GM19023 (cell line): Measurements from ENCODE around the gene TCF7L1.

Experiments used
- ATAC-seq: cut with Tn5 transposase; IDR thresholded peaks from one replicate; pipeline ENCODE4 v1.9.1; 2021; ENCODE audit warnings: mild to moderate bottlenecking, moderate library complexity; ENCODE audit not compliant: unreplicated experiment

Gene TCF7L1

DNA sequence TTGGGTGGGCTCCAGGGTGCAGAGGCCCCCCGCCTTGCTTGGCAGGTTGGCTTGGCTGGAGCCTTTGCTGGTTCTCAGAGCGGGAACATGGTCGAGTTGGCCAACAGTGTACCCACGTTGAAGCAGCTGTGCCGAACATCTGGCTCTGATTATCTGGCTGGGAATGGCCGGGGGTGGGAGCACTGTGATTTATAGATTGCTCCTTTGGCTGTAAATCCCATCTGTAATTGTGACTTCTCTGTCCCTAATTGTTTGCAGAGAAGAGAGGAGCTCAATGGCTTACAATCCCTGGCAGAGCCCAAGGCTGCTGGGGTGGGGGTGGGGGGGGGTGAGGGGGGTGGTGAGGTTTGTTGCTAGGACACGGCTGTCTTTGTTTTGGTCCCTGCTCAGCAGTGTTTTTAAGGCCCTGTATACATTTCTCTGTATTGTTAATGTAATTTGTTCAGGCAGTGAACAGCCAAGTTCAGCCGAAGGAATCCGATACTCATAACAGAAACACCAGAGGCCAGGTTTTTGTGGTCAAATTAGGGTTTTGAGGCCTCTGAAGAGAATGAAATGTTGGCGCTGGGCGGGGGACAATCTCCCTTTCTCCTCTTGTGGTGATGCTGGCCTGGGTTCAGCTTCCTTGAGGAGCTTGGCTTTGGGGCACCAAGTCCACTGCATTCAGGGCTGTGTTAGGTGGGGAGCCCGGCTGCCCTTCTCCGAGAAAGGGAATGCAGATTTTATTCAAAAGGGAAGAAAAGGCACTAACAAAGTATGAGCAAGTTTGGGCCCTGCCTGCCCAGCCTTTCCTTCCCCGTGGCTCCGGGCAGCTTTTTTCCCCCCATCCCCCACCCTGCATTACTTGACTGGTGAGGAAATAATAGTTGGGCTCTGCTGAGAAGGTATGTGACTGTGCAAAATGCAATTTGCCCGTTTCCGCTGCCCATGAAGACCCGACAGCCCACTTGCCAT, 82.5 kb downstream of the TCF7L1 start:
- no peak for ATAC-seq

DNA sequence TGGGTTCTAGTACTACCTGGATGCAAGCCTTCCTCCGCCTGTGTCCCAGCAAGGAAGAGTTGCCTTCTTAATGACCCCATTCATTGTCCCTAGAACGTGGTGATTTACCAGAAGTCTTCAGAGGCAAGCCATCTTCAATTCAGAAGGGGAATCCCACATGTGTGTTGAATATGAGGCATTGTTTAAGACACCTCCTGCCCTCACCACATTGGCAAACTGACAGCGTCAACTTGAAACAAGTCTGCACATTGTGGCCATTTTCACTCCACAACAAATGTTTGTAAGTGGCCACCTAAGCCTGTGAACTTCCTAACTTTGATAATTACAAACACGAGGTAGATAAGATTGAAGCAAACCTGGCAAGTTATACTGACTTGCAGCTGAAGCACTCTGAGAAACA, 83.7 kb downstream of the TCF7L1 start:
- no peak for ATAC-seq

DNA sequence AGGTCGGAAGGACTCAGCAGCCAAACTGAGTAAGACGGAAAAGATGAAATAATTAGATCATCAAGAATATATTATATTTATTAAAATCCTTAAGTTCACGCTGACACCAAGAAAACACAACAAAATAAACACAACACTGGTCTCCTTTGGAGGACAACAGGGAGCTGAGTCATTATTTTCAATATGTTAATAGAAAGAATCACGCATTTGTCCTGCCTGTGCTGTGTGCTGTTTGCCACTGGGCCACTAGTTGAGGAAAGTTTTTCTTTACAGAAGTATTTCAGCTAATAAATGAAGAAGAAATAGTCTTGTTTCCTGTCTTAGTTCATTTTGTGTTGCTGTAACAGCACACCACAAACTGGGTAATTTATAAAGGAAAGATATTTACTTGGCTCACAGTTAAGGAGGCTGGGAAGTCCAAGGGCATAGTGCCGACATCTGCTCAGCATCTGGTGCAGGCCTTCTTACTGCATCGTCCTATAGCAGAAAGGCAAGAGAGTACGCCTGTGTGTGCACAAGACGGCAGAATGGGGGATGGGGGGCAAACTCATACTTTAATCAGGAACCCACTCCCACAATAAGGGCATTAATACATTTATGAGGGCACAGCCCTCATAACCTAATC, 88.0 kb downstream of the TCF7L1 start:
- no peak for ATAC-seq

DNA sequence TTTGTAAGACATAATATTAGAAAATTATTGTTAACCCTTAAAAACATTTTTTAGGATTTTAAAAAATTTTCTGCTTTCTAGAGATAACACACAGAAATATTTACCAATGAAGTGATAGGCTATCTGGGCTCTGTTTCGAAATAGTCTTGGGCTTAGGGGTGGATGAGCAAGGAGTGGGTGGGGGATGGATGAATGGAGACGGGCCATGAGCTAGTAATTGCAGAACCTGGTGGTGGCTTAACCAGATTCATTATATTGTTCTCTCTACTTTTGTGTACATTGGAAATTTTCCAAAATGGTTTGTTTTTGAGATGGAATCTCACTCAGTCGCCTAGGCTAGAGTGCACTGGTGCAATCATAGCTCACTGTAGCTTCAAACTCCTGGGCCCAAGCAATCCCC, 89.6 kb downstream of the TCF7L1 start:
- no peak for ATAC-seq

DNA sequence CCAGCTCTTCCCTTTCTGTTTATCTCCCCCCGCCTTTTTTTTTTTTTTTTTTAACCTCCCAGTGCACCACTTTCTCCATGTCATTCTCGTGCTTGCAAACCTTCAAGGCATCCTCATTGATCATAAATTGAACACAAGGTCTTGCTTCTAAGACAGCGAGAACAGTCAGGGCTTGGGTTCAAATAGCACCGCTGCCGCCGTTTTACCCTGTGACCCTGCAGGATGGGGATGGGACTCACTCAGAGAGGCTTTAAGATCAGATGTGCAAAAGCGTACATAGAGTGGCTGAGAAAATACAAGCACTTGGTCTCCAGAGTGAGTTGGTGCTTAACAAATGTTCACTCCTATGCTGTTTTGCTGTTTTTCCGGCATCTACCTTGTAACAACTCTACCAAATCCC, 93.6 kb downstream of the TCF7L1 start:
- ATAC-seq: no peak

DNA sequence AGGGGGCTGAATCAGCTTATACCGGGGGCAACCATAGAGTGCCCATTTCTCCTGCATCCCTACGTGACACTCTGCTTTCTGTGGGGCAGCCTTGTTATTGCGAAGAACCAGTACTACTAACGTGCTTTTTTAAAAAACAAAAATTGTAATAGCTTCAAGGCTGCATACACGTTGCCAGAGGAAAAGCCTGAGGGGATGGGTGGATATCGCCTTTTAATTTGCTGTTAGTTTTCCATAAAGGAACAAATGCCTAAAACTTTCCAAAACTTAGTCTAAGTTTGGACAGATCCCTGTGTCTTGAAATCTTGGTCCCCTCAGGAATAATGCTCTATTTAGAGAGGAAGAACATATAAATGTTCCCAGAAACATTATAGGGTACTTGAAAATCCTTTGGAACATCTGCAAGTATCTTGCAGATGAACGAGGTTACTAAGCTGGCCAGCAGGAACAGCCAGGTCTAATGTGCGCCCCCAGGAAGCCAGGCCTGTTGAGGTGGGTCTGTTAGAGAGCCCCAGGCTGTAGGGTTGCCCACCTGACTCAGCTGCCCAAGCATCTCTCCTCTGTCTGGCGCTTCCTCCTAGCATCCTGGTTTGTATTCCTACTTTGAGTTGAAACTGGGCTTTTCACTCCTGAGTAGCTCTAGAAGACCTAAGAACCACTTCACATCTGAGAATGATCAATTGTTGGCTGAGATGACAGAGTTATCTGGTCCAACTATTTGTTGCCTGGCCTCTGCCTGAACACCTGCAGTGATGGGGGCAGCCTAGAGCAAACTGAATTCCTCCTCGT, 97.7 kb downstream of the TCF7L1 start:
- ATAC-seq: no peak

DNA sequence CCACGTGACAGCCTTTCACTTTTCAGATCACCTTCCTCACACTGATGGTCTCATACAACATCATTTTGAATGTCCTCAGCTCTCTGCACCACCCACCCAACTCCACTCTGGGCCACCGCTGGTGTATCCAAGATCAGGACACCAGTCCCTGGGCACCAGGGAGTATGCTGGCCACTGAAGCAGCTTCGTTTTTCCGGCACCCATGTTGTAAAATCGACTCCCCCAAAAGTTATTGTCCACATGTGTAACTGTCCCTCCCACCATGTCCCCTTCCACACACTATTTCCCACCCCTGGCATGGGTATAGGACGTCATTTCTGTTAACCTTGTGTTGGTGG, 98.2 kb downstream of the TCF7L1 start:
- ATAC-seq: no peak

DNA sequence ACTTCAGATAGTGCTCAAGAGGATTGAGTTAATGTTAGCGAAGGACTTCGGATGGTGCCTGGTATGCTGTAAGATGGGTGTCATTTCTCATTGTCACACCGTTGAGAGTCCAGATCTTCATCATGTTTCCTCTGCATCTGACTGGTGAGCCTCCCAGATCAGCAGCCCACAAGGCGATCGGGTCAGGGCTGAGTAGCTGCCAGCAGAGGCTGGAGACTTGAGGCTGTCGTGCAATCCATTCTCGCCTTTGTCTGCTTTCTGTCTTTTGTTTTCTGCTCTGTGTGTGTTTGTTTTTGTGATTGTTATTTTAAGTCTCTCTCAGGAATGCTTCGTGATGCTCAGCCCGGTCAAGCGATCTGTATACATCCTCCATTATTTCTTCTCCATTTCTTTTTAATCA, 98.8 kb downstream of the TCF7L1 start:
- no peak for ATAC-seq

DNA sequence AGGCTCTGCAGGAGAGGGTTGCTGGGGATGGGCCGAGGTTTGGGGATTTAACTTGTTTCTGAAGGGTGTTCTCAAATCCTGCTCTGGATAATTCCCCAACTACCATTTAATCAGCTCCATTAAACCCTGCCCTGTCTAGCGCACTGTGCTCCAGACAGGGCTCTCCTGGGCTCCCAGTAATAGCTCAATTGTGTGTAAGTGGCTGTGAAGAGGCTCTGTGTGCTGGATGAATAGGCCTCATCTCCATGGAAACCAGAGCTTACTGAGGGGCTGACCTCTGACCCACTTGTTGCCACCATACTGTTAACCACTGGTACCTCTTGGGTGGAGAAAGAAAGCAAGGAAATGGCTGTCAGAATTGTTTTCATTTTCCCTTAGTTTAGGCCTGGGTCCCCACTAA, 101.7 kb downstream of the TCF7L1 start:
- ATAC-seq: no peak

DNA sequence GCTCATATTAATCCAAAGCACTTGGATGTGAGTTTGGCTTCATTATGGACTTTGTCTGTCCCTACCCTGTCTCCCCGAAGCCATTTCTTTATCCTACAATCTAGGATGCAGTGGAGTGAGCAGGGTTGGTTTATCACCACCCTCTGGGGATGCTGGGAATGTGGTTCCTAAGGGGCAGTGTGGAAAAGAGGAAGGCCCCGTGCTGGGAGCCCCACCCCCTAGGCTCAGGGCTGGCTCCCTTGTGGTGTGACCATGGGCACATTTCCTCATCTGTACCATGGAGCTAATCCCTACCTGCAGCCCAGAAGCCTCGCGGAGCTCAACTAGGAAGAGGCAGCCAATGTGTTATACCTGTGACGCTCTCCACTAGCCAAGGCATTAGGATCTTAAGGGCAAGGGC, 102.1 kb downstream of the TCF7L1 start:
- no peak for ATAC-seq

DNA sequence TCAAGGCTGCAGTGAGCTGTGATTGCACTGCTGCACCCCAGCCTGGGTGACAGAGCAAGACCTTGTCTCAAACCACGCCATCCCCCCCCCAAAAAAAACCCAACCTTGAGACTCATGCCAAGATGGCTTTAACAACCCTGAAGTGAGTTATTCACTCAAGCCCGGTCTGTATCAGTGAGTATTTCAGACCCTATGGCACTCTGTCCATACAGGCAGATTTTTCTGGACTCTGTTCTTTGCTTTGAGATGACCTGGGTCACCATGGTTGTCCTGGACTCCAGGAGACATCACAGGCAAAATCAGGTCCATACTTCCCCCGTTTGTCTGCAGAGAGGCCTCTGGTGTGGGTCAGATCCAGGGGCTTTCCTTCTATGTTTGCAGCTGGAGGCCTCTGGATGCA, 102.9 kb downstream of the TCF7L1 start:
- ATAC-seq: no peak

DNA sequence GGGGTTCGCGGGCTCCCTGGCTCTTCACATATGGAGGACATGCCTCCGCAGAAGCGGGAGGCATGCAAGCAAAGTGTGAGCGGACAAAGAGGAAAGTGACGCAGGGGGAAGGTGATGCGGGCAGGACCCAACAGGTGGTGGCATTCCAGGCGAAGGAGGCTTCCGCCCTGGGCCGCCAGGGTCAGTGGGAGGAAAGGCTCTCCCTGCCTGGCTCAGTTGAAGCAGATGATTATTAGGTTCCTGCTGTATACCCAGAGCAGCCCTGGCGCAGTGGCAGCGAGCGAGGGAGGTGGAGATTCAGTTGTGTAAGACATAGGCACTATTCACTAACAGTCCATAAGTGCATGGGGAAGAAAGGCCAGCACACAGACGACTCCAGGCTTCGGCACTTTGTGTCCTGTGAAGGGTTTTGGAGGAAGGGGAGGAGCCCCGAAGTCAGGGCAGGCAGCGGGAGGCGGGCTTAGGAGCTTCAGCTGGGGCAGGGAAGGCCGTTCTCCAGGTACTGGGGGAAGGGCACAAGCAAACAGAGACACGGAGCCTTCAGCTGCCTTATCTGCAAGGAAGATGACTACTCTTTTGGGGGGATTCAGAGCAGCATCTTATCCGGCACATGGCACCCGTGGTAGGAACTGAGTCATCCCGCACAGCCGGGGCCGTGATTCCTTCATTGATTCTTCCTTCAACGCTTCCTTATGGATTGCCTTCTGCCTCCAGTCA, 104.8 kb downstream of the TCF7L1 start:
- ATAC-seq: no peak

DNA sequence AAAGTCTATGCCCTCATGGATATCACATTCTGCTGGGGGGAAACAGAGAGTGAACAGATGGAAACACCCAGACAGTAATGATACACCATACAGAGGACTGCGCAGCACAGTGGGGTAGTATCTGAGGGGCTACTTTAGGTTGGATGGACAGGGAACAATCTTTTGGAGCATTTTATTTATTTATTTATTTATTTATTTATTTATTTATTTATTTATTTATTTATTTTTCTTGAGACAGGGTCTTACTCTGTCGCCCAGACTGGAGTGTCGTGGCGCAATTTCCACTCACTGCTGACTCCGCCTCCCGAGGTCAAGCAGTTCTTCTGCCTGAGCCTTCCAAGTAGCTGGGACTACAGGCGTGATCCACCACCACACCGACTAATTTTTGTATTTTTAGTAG, 105.4 kb downstream of the TCF7L1 start:
- ATAC-seq: no peak

DNA sequence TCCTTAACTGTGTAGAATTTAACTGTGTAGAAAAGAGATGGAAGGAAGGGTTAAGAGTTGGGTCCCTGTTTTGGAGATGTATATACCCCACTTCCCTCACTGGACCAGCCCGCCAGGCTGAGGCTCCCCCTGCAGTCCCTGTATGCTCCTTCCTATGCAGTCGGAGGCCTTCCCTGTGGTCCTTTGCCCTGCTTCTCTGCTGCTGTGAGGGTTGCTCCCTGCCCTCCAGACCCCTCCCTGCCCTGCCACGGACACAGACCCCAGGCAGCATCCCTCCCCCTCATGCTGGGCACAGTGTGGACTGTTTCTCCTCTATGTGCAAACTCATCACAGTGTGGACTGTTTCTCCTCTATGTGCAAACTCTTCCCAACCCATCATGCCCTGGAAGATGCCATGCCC, 105.9 kb downstream of the TCF7L1 start:
- no peak for ATAC-seq

DNA sequence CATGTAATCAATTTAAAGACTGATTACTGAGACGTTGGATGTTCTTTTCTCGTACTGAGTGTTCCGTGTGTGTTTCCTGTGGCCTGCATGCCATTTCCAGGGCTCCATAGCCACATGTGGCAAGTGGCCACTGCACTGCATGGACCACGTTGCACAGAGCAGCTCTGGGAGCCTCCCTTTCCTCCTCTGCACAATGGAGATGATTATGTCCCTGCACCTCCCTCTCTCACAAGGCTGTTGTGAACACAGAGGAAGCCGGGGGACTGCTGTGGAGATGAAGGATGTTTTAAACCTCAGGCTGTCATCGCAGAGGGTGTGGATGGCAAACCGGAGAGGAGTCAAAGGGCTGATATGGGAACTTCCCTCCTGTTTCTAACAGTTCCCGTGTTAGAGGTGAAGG, 106.9 kb downstream of the TCF7L1 start:
- no peak for ATAC-seq

DNA sequence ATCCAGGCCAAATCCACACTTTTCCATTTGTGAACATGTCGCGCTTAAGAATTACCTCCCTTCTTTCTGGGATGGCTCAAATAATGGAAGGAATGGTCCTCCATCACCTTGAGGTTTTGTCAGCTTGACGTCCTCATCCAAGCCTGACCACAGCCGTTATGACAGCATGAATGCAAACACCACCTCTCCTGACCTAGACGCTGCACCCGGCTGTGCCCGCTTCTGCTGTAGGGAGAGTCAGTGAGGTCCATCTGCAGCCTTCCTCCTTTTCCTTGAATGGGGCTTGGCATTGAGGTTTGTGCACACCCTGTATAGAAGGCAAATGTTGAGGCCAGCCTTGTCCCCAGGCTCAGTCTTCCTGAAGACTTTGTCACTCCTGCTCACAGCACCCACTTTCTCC, 109.1 kb downstream of the TCF7L1 start:
- ATAC-seq: no peak

DNA sequence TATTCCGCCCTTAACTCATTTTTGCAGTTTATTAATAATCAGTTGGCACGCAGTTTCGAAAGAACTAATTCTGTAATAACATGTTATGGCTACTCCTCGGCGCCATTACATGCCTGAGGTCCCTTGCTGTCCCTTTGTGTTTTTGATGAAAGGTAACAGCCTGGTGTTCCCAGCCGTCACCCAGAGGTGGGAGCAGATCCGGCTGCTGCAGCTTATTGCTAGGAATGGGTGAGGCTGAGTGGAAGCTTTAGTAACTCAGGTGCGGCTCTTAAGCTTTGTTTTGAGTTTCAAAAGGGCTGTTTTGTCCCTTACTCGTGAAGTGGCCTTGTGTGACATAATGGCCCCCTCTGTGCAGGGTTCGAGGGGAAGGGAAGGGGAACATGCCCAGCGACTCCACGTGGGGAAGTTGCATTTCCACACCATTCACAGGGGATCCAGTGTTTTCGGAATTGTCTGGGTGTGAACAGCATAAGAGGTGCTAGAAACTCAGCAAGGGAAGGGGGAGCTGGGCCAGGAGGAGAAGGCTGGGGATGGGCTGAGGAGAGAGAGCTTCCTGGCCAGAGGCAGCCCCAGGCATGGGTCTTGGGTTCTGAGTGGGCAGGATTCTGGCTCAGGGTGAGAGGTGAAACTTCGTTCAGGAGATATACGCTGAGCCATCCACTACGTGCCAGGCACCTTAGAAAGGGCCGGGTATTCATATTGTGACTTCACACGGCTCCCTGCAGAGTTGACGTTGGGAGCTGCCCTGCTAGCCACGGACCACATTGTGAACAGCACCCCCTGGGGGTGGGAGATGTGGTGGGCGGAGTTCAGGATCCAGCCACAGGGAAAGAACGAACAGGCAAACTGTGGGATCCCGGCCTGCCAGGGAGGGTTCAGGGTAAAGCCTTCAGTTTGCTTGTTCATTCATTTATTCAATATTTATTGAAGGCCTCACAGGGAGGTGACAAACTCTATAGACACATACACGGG, 110.2 kb downstream of the TCF7L1 start:
- no peak for ATAC-seq

DNA sequence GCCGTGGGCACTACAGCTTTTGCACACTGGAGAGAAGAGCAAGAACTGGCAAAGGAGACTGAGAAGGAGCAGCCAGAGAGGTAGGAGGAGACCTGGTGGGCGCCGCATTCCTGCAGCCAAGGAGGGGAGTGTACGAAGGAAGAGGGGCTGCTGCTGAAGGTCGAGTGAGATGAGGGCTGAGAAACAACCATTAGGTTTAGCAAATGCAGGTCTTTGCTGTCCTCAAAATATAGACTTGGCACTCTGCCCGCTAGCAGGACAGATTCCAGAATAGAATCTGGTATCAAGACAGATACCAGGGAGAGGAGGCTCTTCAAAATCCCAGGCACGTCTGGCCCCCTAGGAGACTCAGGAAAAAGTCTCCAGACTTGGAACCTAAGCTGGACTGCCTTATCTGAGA, 111.6 kb downstream of the TCF7L1 start:
- ATAC-seq: no peak

DNA sequence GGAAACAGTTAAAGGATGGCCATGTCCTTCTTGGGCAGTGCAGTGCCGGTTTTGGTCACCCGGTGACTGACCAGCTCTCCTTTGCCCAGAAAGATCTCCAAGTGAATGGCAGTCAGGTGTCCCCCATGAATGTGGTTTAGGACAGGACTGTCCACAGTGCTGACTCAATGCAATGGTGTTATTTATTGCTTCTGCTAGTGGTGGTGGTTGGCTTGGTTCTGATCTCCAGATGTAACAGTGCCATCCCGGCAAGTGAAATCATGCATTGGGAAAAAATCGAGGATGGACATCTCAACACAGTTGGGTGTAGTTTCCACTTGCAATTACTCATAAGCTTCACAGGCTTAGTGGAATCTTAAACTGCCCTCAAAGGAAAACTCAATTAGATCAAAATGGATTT, 112.7 kb downstream of the TCF7L1 start:
- no peak for ATAC-seq

DNA sequence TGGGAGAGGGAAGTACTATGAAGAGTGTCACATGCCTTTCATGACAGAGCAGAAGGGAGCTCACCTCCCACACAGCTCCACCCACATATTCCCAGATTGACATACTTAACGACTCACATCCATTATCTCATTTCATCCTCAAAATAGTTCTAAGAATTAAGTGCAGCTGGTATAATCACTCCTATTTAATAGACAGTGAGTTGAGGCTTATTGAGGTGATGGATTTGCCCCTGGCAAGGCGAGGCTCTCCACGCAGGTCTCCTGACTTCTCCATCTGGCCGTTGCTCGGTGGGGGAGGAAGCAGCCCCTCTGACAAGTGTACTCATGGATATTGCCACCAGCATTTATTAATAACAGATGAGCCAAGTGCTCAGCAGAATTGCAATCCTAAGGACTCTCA, 113.2 kb downstream of the TCF7L1 start:
- ATAC-seq: no peak
